Neuronal stem cell (in vitro differentiated cells): ENCODE measurements around the gene SS18L1.

Experiments used
- DNase-seq: peaks from one replicate; pipeline ENCODE4 v3.0.0-alpha.2; 2013; ENCODE audit warnings: low spot score
- H2AFZ ChIP-seq: one replicate; pipeline ENCODE4 v1.6.1; 2013; ENCODE audit warnings: mild to moderate bottlenecking, low read length, inconsistent platforms
- H2AK5ac ChIP-seq: 2 replicates; pipeline ENCODE4 v1.6.1; 2013; ENCODE audit warnings: low read depth, mild to moderate bottlenecking, inconsistent platforms, low read length, moderate library complexity, mixed read lengths
- H2BK120ac ChIP-seq: 2 replicates; pipeline ENCODE4 v1.6.1; 2013; ENCODE audit warnings: low read depth, mild to moderate bottlenecking, inconsistent platforms, low read length, moderate library complexity, mixed read lengths
- H2BK12ac ChIP-seq: one replicate; pipeline ENCODE4 v1.6.1; 2013; ENCODE audit warnings: low read length, inconsistent platforms
- H2BK15ac ChIP-seq: 2 replicates; pipeline ENCODE4 v1.6.1; 2013; ENCODE audit warnings: mild to moderate bottlenecking, low read length, inconsistent platforms, mixed read lengths
- H2BK5ac ChIP-seq: one replicate; pipeline ENCODE4 v1.6.1; 2013; ENCODE audit warnings: inconsistent platforms, mild to moderate bottlenecking, low read length, moderate library complexity
- H3K14ac ChIP-seq: one replicate; pipeline ENCODE4 v1.6.1; 2013; ENCODE audit warnings: low read length, inconsistent platforms
- H3K18ac ChIP-seq: 2 replicates; pipeline ENCODE4 v1.6.1; 2013; ENCODE audit warnings: low read length, inconsistent platforms
- H3K23ac ChIP-seq: 2 replicates; pipeline ENCODE4 v1.6.1; 2013; ENCODE audit warnings: low read depth, mild to moderate bottlenecking, mixed read lengths, low read length, inconsistent platforms; ENCODE audit not compliant: poor library complexity
- H3K27ac ChIP-seq: replicated peaks from 3 replicates; pipeline ENCODE4 v1.5.1; 2013; ENCODE audit warnings: low read length, inconsistent platforms
- H3K27me3 ChIP-seq, 3 experiments: 2 replicates each; pipeline ENCODE4 v1.6.1; 2013; ENCODE audit warnings: low read length in 3 of 3, mild to moderate bottlenecking in 2 of 3, inconsistent platforms in 1 of 3, low read depth in 1 of 3, mixed read lengths in 1 of 3, moderate library complexity in 1 of 3; ENCODE audit not compliant: control insufficient read depth in 3 of 3, insufficient read depth in 3 of 3
- H3K36me3 ChIP-seq, 2 donors: replicated peaks in 1 of 2; 2 replicates each; pipeline ENCODE4 v1.6.1; 2013; ENCODE audit warnings: low read length in 2 of 2; ENCODE audit not compliant: control insufficient read depth in 2 of 2, insufficient read depth in 2 of 2
- H3K4ac ChIP-seq: 2 replicates; pipeline ENCODE4 v1.6.1; 2013; ENCODE audit warnings: inconsistent platforms, mild to moderate bottlenecking, low read length, moderate library complexity
- H3K4me1 ChIP-seq, 2 donors: 1 replicate in 1 of 2; 2 replicates in 1 of 2; pipeline ENCODE4 v1.6.1; 2013; ENCODE audit warnings: low read length in 2 of 2, low read depth in 1 of 2; ENCODE audit not compliant: control insufficient read depth in 2 of 2, insufficient read depth in 1 of 2
- H3K4me2 ChIP-seq: one replicate; pipeline ENCODE4 v1.6.1; 2013; ENCODE audit warnings: mild to moderate bottlenecking, low read length, inconsistent platforms; ENCODE audit not compliant: insufficient read depth, poor library complexity, severe bottlenecking
- H3K4me3 ChIP-seq, 2 donors: 2 replicates each; pipeline ENCODE4 v1.5.1; 2013; ENCODE audit warnings: low read length in 2 of 2, mild to moderate bottlenecking in 2 of 2, inconsistent platforms in 1 of 2, moderate library complexity in 1 of 2
- H3K79me1 ChIP-seq: one replicate; pipeline ENCODE4 v1.6.1; 2013; ENCODE audit warnings: low read depth, mild to moderate bottlenecking, inconsistent platforms, low read length, moderate library complexity
- H3K9ac ChIP-seq: one replicate; pipeline ENCODE4 v1.6.1; 2013; ENCODE audit warnings: mild to moderate bottlenecking, low read depth, low read length, inconsistent platforms; ENCODE audit not compliant: poor library complexity
- H3K9me3 ChIP-seq, 2 donors: replicated peaks in 1 of 2; 2 replicates each; pipeline versions ENCODE3 to v1.6.1; 2013; ENCODE audit warnings: low read length in 2 of 2, mild to moderate bottlenecking in 2 of 2, inconsistent platforms in 1 of 2, low read depth in 1 of 2, mixed read lengths in 1 of 2, moderate library complexity in 1 of 2; ENCODE audit not compliant: control insufficient read depth in 2 of 2, insufficient read depth in 1 of 2
- H4K8ac ChIP-seq: one replicate; pipeline ENCODE4 v1.6.1; 2013; ENCODE audit warnings: low read depth, mild to moderate bottlenecking, inconsistent platforms, low read length, moderate library complexity
- H4K91ac ChIP-seq: one replicate; pipeline ENCODE4 v1.6.1; 2013; ENCODE audit warnings: low read length, low read depth, mild to moderate bottlenecking, inconsistent platforms; ENCODE audit not compliant: poor library complexity
- WGBS, 2 donors: extraction: QIAGEN DNeasy Blood & Tissue Kit; methylation state at CpG; one replicate each; pipeline ENCODE4 v1.1.7; 2013; ENCODE audit warnings: missing lambda C conversion rate in 2 of 2, mixed read lengths in 1 of 2; ENCODE audit not compliant: insufficient read length in 2 of 2, insufficient replicate concordance in 1 of 2; ENCODE audit errors: extremely low coverage in 2 of 2; 5-methylcytosine and 5-hydroxymethylcytosine counted together

The SS18L1 gene

DNA sequence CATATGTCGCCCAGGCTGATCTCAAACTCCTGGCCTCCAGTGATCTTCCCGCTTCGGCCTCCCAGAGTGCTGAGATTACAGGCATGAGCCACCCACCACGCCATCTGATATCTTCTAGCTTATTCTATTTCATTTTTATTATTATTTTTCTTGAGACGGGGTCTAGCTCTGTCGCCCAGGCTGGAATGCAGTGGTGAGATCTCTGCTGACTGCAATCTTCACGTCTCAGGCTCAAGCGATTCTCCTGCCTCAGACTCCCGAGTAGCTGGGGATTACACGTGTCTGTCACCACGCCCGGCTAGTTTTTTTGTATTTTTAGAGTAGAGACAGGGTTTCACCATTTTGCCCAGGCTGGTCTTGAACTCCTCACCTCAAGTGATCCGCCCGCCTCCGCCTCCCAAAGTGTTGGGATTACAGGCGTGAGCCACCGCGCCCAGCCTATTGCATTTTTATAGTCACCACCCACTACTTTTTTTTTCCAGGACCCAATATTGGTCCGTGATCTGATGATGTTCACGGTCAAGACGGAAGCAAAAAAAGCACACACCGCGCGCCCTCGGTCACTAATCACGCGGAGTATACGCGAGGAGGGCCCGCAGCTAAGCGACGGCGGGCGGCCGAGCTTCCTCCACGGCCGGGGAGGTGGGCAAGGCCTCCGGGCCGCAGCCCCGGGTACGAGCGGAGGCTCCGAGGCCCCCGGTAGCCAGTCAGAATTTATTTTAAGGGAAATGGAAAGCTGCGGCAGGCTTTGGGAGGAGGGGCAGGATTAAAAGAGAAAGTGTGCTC, 22.4 kb upstream of the SS18L1 start:
- Histone ChIP-seq H3K9me3 (no peaks in the 10 kb centered on the region), H3K23ac (no peak overlapping the region), H2BK12ac (no peak overlapping the region), H3K4me3 (peak overlapping the region; percentile 83 to 93), H3K79me1 (peaks cover 15% of the 10 kb centered on the region), H2BK120ac (no peak overlapping the region), H3K4me2 (peak overlapping the region; percentile 80), H3K14ac (no peak overlapping the region), H3K18ac (peak overlapping the region; percentile 83), H2BK15ac (peak overlapping the region; percentile 59), H2AK5ac (no peak overlapping the region), H2AFZ (peak overlapping the region; percentile 98), H4K91ac (no peak overlapping the region), H3K27ac (peak overlapping the region; percentile 82), H3K36me3 (peaks cover 15 to 27% of the 10 kb centered on the region in 2 donors), H3K4me1 (peaks cover 22 to 32% of the 10 kb centered on the region in 2 donors), H3K9ac (no peak overlapping the region), H4K8ac (no peak overlapping the region), H3K27me3 (no peaks in the 10 kb centered on the region), H2BK5ac (peak overlapping the region; percentile 95), H3K4ac (no peak overlapping the region)
- no CpG with 5 or more reads among the region's 45 CpGs for WGBS, 2 donors
- DNase-seq: no peak

- WGBS, 2 donors: no CpG with 5 or more reads among the region's 124 CpGs
- Histone ChIP-seq H3K4ac (no peak within 1 kb of the TSS), H2BK15ac (peak within 1 kb of the TSS; percentile 82), H3K14ac (peak within 1 kb of the TSS; percentile 72), H2BK5ac (peak within 1 kb of the TSS; percentile 95), H3K27ac (peak within 1 kb of the TSS; percentile 82), H3K9me3 (no peaks in the 10 kb centered on the region), H2AFZ (peak within 1 kb of the TSS; percentile 98), H3K36me3 (peaks cover 20 to 35% of the 10 kb centered on the region in 2 donors), H3K23ac (peak within 1 kb of the TSS; percentile 46), H3K4me2 (peak within 1 kb of the TSS; percentile 80), H3K4me1 (peaks cover 21 to 28% of the 10 kb centered on the region in 2 donors), H3K79me1 (peaks cover 17% of the 10 kb centered on the region), H3K18ac (peak within 1 kb of the TSS; percentile 100), H2BK12ac (no peak within 1 kb of the TSS), H3K27me3 (no peaks in the 10 kb centered on the region), H4K91ac (no peak within 1 kb of the TSS), H4K8ac (no peak within 1 kb of the TSS), H2BK120ac (peak within 1 kb of the TSS; percentile 50), H3K9ac (peak within 1 kb of the TSS; percentile 96), H2AK5ac (peak within 1 kb of the TSS; percentile 76), H3K4me3 (peak within 1 kb of the TSS; percentile 87 to 93)
- DNase-seq: peak; percentile 97
Observed at GRCh38 chr20:62121776-62122653, 21.6 kb upstream of the SS18L1 start, which contains the start of gene LSM14B. Gene LSM14B (plus strand): TSS chr20:62122475. CDS start chr20:62122667, 192 bp downstream.

GRCh38 chr20:62122654-62123449, 20.7 kb upstream of the SS18L1 start:
- no peaks in the 10 kb centered on the region for H3K9me3 ChIP-seq
- peaks cover 29 to 44% of the 10 kb centered on the region in 2 donors for H3K36me3 ChIP-seq
- H3K23ac ChIP-seq: peak overlapping the region; percentile 27
- no peak overlapping the region for H4K91ac ChIP-seq
- H3K9ac ChIP-seq: peak overlapping the region; percentile 96
- peak overlapping the region; percentile 75 for H2AFZ ChIP-seq
- no peak for DNase-seq
- peak overlapping the region; percentile 72 for H3K14ac ChIP-seq
- no peak overlapping the region for H4K8ac ChIP-seq
- H2BK12ac ChIP-seq: no peak overlapping the region
- H3K4me1 ChIP-seq: peaks cover 12 to 21% of the 10 kb centered on the region in 2 donors
- H3K27ac ChIP-seq: peak overlapping the region; percentile 74
- H3K4me3 ChIP-seq: peak overlapping the region; percentile 87 to 93
- no peaks in the 10 kb centered on the region for H3K27me3 ChIP-seq
- H3K4ac ChIP-seq: no peak overlapping the region
- peak overlapping the region; percentile 50 for H2BK120ac ChIP-seq
- no CpG with 5 or more reads among the region's 77 CpGs for WGBS, 2 donors
- peak overlapping the region; percentile 80 for H3K4me2 ChIP-seq
- peak overlapping the region; percentile 19 for H2BK5ac ChIP-seq
- peak overlapping the region; percentile 100 for H3K18ac ChIP-seq
- peak overlapping the region; percentile 76 for H2AK5ac ChIP-seq
- peak overlapping the region; percentile 82 for H2BK15ac ChIP-seq
- H3K79me1 ChIP-seq: peaks cover 17% of the 10 kb centered on the region
